GM19468 (cell line): ENCODE results near the gene FASLG.

Experiments
- ATAC-seq: cut with Tn5 transposase; IDR thresholded peaks from one replicate; pipeline ENCODE4 v1.9.1; 2021; ENCODE audit warnings: mild to moderate bottlenecking, moderate library complexity, moderate number of reproducible peaks; ENCODE audit not compliant: unreplicated experiment; ENCODE audit errors: extremely low read depth

Gene FASLG

GRCh38 chr1:172642970-172643369 lies 15.9 kb upstream of the FASLG start:
- ATAC-seq = no peak

DNA sequence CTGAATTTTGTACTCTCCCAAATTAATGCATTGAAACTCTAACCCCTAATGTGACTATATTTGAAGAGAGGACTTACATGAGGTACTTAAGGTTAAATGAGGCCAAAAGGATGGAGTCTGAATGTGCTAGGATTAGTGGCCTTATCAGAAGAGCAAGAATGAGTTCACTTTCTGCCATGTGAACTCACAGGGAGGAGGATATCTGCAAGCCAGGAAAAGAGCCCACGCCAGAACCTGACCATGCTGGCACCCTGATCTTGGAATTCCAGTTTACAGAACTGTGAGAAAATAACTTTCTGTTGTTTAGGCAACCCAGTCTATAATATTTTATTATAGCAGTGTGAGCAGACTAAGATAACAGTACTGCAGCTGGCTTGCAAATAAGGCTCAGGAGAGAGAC lies 12.2 kb upstream of the FASLG start:
- ATAC-seq = no peak

GRCh38 chr1:172647110-172647564 lies 11.8 kb upstream of the FASLG start:
- no peak for ATAC-seq

- ATAC-seq = no peak
These were observed 10.9 kb upstream of the FASLG start for GRCh38 chr1:172647987-172648386.

- no peak for ATAC-seq
These were observed 8.3 kb upstream of the FASLG start for GRCh38 chr1:172650474-172651193.

DNA sequence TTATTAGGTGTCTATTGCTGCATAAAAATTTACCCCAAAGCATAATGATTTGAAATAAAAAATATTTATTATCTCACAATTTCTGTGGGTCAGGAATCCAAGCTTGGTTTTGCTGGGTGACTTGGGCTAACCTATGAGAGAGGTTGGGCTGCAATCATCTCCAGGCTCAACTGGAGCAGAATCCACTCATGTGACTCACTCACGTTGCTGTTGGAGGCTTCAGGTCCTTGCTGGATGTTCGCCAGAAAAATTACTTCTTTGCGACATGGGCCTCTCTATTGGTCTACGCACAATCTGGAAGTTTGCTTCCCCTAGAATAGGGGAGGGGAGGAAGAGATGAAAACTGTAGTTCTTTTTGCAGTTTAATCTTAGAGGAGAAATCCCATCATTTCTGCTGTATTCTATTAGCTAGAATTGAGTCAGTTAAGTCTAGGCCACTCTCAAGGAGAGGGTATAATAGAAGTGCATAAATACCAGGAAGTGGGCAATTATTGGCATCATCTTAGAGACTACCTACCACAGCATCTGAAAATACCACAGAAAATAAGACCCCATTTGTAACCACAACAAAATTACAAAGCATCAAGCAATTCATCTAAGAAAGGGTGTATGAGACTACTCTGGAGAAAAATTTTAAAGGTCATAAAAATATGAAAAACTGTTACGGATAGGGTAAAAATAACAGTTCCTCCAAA lies 5.7 kb upstream of the FASLG start:
- no peak for ATAC-seq

DNA sequence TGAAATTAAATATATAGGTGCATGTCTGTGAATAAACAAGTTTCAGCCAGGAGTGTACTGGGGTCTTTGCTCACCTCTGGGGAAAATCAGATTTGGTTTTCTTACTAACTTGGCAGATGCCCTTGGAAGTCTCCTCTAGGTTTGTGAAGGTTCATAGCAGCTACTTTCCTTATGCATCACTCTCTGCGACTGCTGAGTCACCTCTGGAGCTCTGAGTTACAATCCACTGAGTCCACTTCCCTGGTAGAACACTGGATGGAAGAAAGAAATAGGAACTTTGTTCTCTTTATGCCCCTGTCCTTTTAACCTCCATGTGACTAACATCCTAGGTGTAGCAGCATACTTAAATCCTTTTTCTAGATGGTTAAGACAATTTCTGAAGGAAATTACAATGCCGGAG lies 4.4 kb upstream of the FASLG start:
- no peak for ATAC-seq

GRCh38 chr1:172656576-172656975 lies 2.3 kb upstream of the FASLG start:
- no peak for ATAC-seq

DNA sequence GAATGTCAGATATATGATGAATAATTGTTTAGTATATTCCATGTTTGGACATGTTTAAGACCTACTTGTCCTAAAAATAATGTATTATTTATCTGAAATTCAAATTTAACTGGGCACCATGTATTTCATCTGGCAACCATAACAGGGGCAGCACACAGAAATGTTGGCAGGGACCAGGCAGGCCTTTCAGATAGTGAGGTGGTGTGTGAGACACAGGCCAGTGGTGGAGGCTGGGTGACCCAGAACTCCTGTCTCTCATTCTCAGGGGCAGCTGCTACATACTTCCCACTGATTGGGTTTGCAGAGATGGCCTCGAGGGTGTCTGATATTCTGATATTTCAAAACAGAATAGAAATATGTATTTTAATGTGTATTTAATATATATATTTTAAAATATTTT lies 1.3 kb upstream of the FASLG start:
- ATAC-seq = no peak

GRCh38 chr1:172661107-172661506 lies 2.2 kb downstream of the FASLG start:
- ATAC-seq = no peak

DNA sequence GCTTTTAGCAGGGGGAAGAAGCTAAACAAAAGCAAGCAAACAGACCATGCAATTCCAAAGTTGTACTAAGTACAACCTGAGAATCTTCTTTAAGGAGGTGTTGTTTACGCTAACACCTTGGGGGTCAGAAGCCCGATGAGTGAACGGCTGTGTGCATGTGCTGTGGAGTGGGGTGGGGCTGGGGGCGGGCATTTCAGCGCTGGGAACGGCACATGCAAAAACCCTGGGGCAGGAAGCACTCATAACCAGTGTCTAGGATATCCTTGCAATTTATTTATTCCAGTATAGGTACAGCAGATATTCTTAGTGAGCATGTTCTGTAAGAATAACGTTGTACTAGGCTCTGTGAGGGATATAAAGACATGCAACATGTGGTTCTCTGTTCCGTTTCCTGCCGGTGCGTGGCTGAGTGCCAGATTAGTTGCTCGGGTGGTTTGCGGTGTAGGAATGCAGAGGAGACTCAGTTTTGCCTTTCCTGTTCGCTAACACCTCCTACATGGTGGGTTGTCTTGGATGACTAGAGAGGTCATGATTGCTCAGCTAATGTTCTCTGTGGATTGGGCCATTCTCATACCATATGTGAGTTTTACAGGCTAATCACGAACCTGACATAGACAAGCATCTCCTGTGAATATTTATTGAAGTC lies 3.7 kb downstream of the FASLG start:
- peak; percentile 76 for ATAC-seq

GRCh38 chr1:172663732-172664131 lies 4.8 kb downstream of the FASLG start:
- no peak for ATAC-seq

DNA sequence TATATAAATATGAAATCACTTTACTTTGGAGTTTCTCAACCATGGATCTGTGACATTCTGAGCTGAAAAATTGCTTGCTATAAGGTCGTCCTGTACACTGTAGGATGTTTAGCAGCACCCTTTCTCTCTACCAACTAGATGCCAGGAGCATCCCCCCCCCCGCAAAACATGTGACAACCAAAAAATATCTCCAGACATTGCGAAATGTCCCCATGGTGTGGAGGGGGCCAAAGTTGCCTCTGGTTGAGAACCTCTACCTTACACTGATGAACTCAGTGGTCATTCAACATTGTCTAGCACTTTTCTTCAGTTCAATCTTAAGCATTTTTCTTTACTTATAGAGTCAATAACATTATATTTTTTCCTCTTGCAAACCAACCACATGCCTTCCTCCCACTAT lies 9.2 kb downstream of the FASLG start:
- ATAC-seq = no peak

GRCh38 chr1:172669011-172669410 lies 10.1 kb downstream of the FASLG start:
- ATAC-seq = no peak

DNA sequence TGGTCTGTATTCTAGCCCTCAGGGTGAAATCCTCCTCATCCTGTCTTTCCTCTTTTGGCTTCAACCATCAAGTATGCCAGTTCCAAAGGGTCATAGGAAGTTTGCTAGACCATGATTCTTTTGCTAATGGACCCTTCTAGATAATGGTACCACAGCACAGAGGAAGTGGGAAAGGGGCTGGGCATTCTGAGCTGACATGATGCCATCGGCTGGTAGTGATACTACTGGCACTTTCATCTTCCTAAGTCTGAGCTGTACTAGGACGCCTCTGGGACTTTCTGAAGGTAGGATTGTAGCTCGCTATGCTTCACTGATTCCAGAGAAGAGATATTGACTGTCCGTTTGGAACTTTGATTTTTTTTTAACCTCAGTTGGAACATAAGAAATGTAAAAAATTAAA lies 11.4 kb downstream of the FASLG start:
- no peak for ATAC-seq

DNA sequence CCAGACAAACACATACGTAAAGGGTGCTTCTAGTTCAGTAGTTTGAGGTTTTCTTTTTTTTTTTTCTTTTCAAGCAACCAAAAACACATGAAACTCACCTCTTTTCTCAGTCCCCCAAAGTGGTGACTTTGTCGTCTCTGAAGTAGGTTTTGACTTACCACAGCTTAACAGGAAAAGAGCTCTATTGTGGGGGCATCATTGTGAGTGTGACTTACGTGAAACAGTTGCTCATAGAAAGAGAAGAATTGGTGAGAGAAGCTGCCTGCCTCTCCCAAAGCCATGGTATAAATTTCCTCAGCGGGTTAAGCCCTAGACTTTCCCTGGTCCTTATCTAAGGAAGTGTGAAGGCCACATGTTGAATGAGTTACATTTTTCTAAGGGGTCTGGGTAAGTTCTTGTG lies 11.9 kb downstream of the FASLG start:
- ATAC-seq = no peak

DNA sequence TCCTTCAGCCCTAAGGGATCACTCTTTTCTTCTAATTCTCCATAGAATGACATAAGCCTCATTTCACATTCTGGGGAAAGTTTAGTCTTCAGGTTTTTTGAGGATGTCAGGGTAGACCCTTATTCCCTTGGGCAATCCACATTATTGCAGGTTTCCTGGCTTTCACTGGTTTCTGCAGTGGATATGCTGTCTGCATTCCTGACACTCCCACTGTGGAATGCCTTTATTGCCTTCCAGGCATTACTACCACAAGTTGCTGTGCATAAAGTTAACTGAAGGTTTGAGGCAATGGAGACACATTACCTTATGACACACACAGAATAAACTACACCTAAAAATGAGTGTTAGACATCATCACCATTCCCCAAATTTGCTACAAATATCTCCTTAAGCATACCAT lies 12.7 kb downstream of the FASLG start:
- no peak for ATAC-seq

DNA sequence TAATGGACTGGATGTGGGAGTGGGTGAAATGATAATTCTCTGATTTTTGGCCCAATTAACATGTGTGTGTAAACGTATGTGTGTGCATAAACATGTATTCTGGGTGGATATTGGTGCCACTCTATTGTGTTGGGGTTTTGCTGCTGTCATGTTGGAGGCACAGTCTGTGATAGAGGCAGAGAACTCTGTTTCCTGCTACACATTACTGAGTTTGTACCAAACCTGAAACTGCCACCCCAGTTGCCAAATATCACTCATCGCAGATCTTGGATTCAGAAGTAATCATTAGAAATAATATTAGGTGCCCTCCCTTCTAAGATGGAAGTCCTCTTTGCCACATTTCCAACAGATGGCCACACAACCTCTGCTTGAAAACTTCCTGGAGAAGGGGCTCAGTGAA lies 13.8 kb downstream of the FASLG start:
- ATAC-seq = no peak

- no peak for ATAC-seq
These were observed 14.9 kb downstream of the FASLG start for GRCh38 chr1:172673761-172674160.

GRCh38 chr1:172674831-172675613 lies 16.1 kb downstream of the FASLG start:
- no peak for ATAC-seq
